HEK293 (cell line): Measurements from ENCODE around the gene AFF2.

Experiments used
- CTCF ChIA-PET: fragments of 350-600 bp; formaldehyde crosslinking; extraction: SDS; loops from one replicate; lab custom pipeline; 2021; ENCODE audit warnings: antibody characterized with exemption; lab: Yijun Ruan, JAX
- POLR2A ChIA-PET: fragments of 300-600 bp; formaldehyde crosslinking; extraction: SDS; loops from one replicate; lab custom pipeline; 2020; ENCODE audit warnings: antibody characterized with exemption, inconsistent platforms; lab: Yijun Ruan, JAX
- H3K27ac ChIP-seq: fragments of 200-500 bp; sonication (Bioruptor generic); 2 replicates; pipeline ENCODE4 v1.5.1; 2014; ENCODE audit warnings: low read depth, low read length, control low read depth, inconsistent platforms; ENCODE audit errors: extremely low read depth
- H3K36me3 ChIP-seq, 2 experiments: fragments of 200-500 bp in 1 of 2; sonication (Bioruptor generic) in 1 of 2; 1 replicate in 1 of 2; 2 replicates in 1 of 2; pipeline ENCODE4 v1.5.1; 2014 to 2017; ENCODE audit warnings: inconsistent platforms in 2 of 2, low read length in 2 of 2; ENCODE audit not compliant: control insufficient read depth in 2 of 2, insufficient read depth in 1 of 2
- H3K4me1 ChIP-seq: fragments of 200-500 bp; sonication (Bioruptor generic); 2 replicates; pipeline ENCODE4 v1.5.1; 2014; ENCODE audit warnings: mild to moderate bottlenecking, low read length, inconsistent platforms; ENCODE audit not compliant: control insufficient read depth, insufficient read depth
- H3K4me3 ChIP-seq: 2 replicates; pipeline ENCODE4 v1.5.1; 2011; ENCODE audit warnings: low read depth, mild to moderate bottlenecking, control low read depth, low read length, moderate library complexity
- H3K9me3 ChIP-seq: fragments of 200-500 bp; sonication (Bioruptor generic); 2 replicates; pipeline ENCODE4 v1.5.1; 2014; ENCODE audit warnings: low read depth, low read length, inconsistent platforms; ENCODE audit not compliant: control insufficient read depth, insufficient read depth
- HOXC10 ChIP-seq: sonication (generic); formaldehyde crosslinking; IDR thresholded peaks from 2 replicates; pipeline ENCODE4 v1.8.1; 2023; ENCODE audit warnings: mild to moderate bottlenecking, missing genetic modification reagents
- KLF8 ChIP-seq: fragments of 450-650 bp; formaldehyde crosslinking; IDR thresholded peaks from 2 replicates; pipeline ENCODE4 v1.5.1; 2016; ENCODE audit warnings: missing biosample characterization, missing genetic modification characterization
- PATZ1 ChIP-seq: fragments of 450-650 bp; formaldehyde crosslinking; IDR thresholded peaks from 2 replicates; pipeline ENCODE4 v1.5.1; 2016; ENCODE audit warnings: missing biosample characterization, missing genetic modification characterization
- PBX3 ChIP-seq: sonication (generic); formaldehyde crosslinking; IDR thresholded peaks from 2 replicates; pipeline ENCODE4 v1.8.1; 2022; ENCODE audit warnings: mild to moderate bottlenecking, moderate library complexity, missing genetic modification reagents
- ZBTB44 ChIP-seq: fragments of 450-650 bp; IDR thresholded peaks from 2 replicates; pipeline ENCODE4 v1.5.1; 2018; ENCODE audit warnings: missing biosample characterization, mild to moderate bottlenecking, missing genetic modification characterization
- ZNF138 ChIP-seq: fragments of 450-650 bp; formaldehyde crosslinking; IDR thresholded peaks from 2 replicates; pipeline ENCODE4 v1.5.1; 2016; ENCODE audit warnings: missing biosample characterization, missing genetic modification characterization, borderline replicate concordance
- ZNF16 ChIP-seq: fragments of 450-650 bp; formaldehyde crosslinking; IDR thresholded peaks from 2 replicates; pipeline ENCODE4 v1.5.1; 2016; ENCODE audit warnings: low read depth, missing biosample characterization, missing genetic modification characterization
- ZNF202 ChIP-seq: fragments of 450-650 bp; formaldehyde crosslinking; IDR thresholded peaks from 2 replicates; pipeline ENCODE4 v1.5.1; 2016; ENCODE audit warnings: missing biosample characterization, missing genetic modification characterization, borderline replicate concordance
- ZNF292 ChIP-seq: fragments of 450-650 bp; formaldehyde crosslinking; IDR thresholded peaks from 2 replicates; pipeline ENCODE4 v1.5.1; 2016; ENCODE audit warnings: low read depth, missing biosample characterization, missing genetic modification characterization, borderline replicate concordance
- ZNF354C ChIP-seq: fragments of 450-650 bp; formaldehyde crosslinking; IDR thresholded peaks from 2 replicates; pipeline ENCODE4 v1.5.1; 2016; ENCODE audit warnings: missing biosample characterization, missing genetic modification characterization, low read depth, borderline replicate concordance
- ZNF366 ChIP-seq: fragments of 450-650 bp; formaldehyde crosslinking; conservative IDR thresholded peaks from 2 replicates; pipeline ENCODE4 v1.5.1; 2016; ENCODE audit warnings: missing biosample characterization, missing genetic modification characterization
- ZNF416 ChIP-seq: fragments of 450-650 bp; formaldehyde crosslinking; IDR thresholded peaks from 2 replicates; pipeline ENCODE4 v1.5.1; 2016; ENCODE audit warnings: missing biosample characterization, missing genetic modification characterization
- ZNF426 ChIP-seq: fragments of 450-650 bp; formaldehyde crosslinking; IDR thresholded peaks from 2 replicates; pipeline ENCODE4 v1.5.1; 2017; ENCODE audit warnings: missing biosample characterization, missing genetic modification characterization, mild to moderate bottlenecking, inconsistent platforms, moderate library complexity
- ZNF449 ChIP-seq: fragments of 450-650 bp; formaldehyde crosslinking; IDR thresholded peaks from 2 replicates; pipeline ENCODE4 v1.5.1; 2017; ENCODE audit warnings: missing biosample characterization, mild to moderate bottlenecking, missing genetic modification characterization, moderate library complexity
- ZNF48 ChIP-seq: fragments of 450-650 bp; formaldehyde crosslinking; IDR thresholded peaks from 2 replicates; pipeline ENCODE4 v1.5.1; 2016; ENCODE audit warnings: missing biosample characterization, missing genetic modification characterization
- ZNF513 ChIP-seq: fragments of 450-650 bp; IDR thresholded peaks from 2 replicates; pipeline ENCODE4 v1.5.1; 2018; ENCODE audit warnings: missing biosample characterization, missing genetic modification characterization
- ZNF596 ChIP-seq: fragments of 450-650 bp; IDR thresholded peaks from 2 replicates; pipeline ENCODE4 v1.5.0; 2018; ENCODE audit warnings: missing biosample characterization, mild to moderate bottlenecking, missing genetic modification characterization, moderate library complexity
- ZNF623 ChIP-seq: fragments of 450-650 bp; formaldehyde crosslinking; IDR thresholded peaks from 2 replicates; pipeline ENCODE4 v1.5.1; 2016; ENCODE audit warnings: missing biosample characterization, missing genetic modification characterization
- ZNF701 ChIP-seq: fragments of 450-650 bp; formaldehyde crosslinking; IDR thresholded peaks from 2 replicates; pipeline ENCODE4 v1.5.1; 2016; ENCODE audit warnings: missing biosample characterization, missing genetic modification characterization
- TF ChIP-seq, protein P1 (sequence below): fragments of 450-650 bp; formaldehyde crosslinking; IDR thresholded peaks from 2 replicates; pipeline ENCODE4 v1.5.1; 2017; ENCODE audit warnings: missing biosample characterization, missing genetic modification characterization

The AFF2 gene

DNA sequence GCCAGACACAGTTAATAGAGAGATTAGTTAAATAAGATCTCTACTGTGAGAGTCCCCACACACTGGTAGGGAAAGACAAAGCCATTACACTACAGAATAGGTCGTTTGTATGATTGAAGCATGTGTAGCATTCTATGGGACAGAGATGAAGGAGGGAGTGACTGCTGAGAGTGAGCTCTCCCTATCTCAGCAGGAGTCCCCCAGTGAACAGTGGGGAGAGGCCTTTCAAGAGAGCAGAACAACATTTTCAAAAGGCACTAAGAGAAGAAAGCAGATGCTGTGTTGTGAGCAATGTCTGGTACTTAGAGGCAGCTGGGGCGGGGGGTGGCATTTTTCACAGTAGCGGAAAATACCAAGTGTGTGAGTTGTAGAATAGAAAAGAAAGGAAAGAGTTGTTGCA is 413.6 kb downstream of the AFF2 start:
- Histone ChIP-seq H3K4me1 (no peaks in the 10 kb centered on the region), H3K36me3 (no peaks in the 10 kb centered on the region), H3K27ac (no peak overlapping the region), H3K4me3 (no peak overlapping the region), H3K9me3 (no peaks in the 10 kb centered on the region)
- TF ChIP-seq ZNF48 (tag by site-specific recombination) (no peak), ZNF513 (no peak), ZNF138 (tag by site-specific recombination) (no peak), ZNF416 (no peak), ZNF292 (tag by site-specific recombination) (no peak), ZBTB44 (tag by site-specific recombination) (no peak), ZNF354C (tag by site-specific recombination) (no peak), ZNF16 (tag by site-specific recombination) (no peak), ZNF623 (tag by site-specific recombination) (no peak), ZNF449 (tag by site-specific recombination) (no peak), ZNF596 (tag by site-specific recombination) (no peak), ZNF202 (tag by site-specific recombination) (no peak), KLF8 (tag by site-specific recombination) (no peak), PATZ1 (tag by site-specific recombination) (no peak), ZNF701 (tag by site-specific recombination) (no peak), ZNF366 (tag by site-specific recombination) (no peak), PBX3 (CRISPR knock-in tag) (no peak), ZNF426 (no peak), HOXC10 (CRISPR knock-in tag) (no peak)
- TF ChIP-seq, protein P1, sequence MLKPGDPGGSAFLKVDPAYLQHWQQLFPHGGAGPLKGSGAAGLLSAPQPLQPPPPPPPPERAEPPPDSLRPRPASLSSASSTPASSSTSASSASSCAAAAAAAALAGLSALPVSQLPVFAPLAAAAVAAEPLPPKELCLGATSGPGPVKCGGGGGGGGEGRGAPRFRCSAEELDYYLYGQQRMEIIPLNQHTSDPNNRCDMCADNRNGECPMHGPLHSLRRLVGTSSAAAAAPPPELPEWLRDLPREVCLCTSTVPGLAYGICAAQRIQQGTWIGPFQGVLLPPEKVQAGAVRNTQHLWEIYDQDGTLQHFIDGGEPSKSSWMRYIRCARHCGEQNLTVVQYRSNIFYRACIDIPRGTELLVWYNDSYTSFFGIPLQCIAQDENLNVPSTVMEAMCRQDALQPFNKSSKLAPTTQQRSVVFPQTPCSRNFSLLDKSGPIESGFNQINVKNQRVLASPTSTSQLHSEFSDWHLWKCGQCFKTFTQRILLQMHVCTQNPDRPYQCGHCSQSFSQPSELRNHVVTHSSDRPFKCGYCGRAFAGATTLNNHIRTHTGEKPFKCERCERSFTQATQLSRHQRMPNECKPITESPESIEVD (tag by site-specific recombination) = no peak
- ChIA-PET POLR2A (no interaction called here), CTCF (no interaction called here)
